Measurements from ENCODE around the gene ZNF486.
"Not testable (repeated sequence)": the region's sequence is repeated elsewhere in the genome, so short reads cannot be mapped to it uniquely, and the experiment has no call there.

ZNF486 gene

DNA sequence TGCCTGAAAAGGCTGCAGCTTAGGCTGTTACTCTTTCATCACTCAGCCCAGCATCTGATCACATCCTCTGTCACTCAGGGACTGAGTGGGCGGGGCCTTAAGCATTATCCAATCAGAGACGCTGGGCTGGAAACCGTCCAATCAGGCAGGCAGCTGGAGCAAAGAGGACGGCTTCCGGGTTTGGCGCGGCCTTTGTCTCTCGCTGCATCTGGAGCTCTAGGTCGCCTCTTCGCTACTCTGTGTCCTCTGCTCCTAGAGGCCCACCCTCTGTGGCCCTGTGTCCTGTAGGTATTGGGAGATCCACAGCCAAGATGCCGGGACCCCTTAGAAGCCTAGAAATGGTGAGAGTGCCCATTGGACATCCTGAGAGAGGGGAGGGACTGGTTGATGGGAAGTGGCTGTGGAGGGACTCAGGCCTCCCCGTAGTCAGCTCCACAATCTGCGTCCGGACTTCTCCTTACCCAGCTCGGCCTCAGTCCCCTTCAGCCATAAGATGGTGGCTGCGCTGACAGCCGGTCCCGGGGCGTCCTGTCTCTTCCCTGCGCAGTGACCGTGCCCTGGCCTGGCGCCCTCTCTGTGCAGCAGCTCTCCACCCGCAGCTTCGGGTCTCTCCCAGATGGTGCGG is at the start of gene ZNF486:
TSS of gene ZNF486 (plus strand) at position 195 of the 625 bp plus-strand sequence. CDS start at position 312, 117 bp downstream.
- no peak for DNase-seq

- not testable (repeated sequence) for DNase-seq
These were observed 48.8 kb upstream of the ZNF486 start for GRCh38 chr19:20118064-20118839.

GRCh38 chr19:20124879-20125278 is 42.1 kb upstream of the ZNF486 start:
- DNase-seq: no peak

DNA sequence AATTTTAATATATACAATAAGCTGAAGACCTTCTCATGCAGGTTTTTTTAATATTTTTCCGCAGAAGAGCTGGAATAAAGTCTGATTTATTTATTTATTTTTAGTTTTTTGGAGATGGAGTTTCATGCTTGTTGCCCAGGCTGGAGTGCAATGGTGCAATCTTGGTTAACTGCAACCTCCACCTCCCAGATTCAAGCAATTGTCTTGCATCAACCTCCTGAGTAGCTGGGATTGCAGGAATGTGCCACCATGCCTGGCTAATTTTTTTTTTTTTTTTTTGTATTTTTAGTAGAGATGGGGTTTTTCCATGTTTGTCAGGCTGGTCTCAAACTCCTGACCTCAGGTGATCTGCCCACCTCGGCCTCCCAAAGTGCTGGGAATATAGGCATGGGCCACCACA is 34.1 kb upstream of the ZNF486 start:
- not testable (repeated sequence) for DNase-seq

DNA sequence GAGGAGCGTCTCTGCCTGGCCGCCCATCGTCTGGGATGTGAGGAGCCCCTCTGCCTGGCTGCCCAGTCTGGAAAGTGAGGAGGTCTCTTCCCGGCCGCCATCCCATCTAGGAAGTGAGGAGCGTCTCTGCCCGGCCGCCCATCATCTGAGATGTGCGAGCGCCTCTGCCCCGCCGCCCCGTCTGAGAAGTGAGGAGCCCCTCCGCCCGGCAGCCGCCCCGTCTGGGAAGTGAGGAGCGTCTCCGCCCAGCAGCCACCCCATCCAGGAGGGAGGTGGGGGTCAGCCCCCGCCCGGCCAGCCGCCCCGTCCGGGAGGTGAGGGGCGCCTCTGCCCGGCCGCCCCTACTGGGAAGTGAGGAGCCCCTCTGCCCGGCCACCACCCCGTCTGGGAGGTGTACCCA is 29.3 kb upstream of the ZNF486 start:
- DNase-seq: not testable (repeated sequence)

DNA sequence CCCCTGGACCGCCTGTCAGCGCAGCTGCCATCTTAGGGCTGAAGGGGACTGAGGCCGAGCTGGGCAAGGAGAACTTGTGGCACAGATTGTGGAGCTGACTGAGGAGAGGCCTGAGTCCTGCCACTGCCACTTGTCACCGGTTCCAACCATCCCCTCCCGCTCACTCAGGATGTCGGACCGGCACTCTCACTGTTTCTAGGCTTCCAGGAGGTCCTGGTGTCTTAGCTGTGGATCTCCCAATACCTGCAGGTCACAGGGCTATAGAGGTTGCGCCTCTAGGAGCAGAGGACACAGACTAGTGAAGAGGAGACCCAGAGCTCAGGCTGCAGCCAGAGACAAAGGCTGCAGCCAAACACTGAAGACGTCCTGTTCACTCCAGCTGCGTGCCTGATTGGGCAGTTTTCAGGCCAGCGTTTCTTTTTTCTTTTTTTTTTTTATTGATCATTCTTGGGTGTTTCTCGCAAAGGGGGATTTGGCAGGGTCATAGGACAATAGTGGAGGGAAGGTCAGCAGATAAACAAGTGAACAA is 15.3 kb upstream of the ZNF486 start:
- no peak for DNase-seq

DNA sequence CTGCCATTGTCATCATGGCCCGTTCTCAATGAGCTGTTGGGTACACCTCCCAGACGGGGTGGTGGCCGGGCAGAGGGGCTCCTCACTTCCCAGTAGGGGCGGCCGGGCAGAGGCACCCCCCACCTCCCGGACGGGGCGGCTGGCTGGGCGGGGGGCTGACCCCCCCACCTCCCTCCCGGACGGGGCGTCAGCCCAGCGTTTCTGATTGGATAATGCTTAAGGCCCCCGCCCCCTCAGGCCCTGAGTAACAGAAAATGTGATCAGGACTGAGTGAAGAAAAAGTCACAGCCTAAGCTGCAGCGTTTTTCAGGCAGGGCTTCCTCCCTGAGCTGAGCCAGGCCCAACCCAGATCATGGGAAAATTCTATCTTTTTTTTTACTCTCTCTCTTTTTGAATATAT is 14.5 kb upstream of the ZNF486 start:
- peak in 1 of 2 experiments; percentile 25 for DNase-seq

DNA sequence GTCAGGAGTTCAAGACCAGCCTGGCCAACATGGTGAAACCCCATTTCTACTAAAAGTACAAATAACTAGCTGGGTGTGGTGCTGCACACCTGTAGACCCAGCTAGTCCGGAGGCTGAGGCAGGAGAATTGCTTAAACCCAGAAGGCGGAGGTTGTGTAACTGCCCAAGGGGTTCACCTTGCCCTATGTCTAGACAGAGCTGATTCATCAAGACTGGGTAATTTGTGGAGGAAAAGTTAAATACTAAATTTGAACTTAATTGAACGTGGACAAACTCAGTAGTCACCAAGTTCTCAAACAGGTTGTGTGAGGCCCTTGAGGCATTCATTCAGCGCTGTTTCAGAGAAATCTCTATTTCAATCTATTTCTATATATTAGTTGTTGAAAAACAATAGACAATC is 13.7 kb upstream of the ZNF486 start:
- no peak for DNase-seq

- no peak for DNase-seq
These were observed 12.4 kb upstream of the ZNF486 start for GRCh38 chr19:20154636-20155035.

DNA sequence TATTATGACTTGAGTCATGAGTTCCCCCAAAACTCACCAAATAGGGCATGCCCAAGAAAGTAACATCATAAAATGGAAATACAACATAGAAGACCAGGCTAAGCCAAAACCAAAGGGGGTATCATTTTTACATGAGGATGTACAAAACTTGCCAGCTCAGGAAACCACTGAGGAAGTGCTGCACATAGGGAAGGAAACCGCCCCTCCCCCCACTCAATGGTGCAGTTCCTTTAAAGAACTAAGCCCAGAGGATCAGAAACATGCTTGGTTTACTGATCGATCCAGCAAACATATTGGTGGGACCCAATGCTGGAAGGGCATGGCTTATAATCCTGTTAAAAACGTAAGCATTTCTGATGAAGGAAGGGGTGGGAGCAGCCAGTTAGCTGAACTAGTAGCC is 4.2 kb upstream of the ZNF486 start:
- no peak for DNase-seq

GRCh38 chr19:20164456-20164855 is 2.6 kb upstream of the ZNF486 start:
- DNase-seq: no peak

DNA sequence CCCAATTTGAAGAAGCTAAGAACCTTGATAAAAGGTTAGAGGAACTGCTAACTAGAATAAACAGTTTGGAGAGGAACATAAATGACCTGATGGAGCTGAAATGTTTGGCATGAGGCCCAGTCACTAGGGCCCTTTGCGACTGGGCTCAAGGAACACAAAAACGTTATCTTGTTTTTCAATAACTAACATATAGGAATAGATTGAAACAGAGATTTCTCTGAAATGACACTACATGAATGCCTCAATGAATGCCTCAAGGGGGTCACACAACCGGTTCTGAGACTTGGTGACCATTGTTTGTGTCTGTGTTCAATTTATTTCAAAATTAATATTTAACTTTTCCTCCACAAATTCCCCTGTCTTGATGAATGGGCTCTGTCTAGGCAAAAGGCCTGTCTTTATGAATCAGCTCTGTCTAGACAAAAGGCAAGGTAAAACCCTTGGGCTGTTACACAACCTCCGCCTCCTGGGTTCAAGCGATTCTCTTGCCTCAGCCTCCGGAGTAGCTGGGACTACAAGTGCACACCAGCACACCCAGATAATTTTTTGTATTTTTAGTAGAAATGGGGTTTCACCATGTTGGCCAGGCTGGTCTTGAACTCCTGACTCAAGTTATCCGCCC is 932 bp upstream of the ZNF486 start:
- DNase-seq: no peak

- no peak for DNase-seq
These were observed 673 bp downstream of the ZNF486 start for GRCh38 chr19:20167651-20168122.

DNA sequence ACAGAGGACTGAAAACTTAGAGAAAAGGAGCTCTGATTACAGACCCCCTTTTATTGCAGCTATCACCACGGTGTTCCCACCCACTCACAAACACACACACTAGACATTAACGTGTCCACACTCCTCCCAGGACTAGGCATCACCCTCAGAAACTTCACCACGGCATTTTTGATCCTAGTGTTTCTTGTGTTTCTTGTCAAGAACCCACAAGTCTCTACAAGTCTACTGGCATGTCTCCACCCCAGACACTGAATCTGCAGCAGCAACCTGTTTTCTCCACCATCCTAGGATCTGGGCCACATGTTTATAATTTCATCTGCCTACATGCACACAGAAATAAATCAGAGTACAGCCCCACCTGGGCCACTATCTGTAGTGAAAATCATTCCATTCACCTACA is 4.3 kb downstream of the ZNF486 start:
- no peak for DNase-seq

GRCh38 chr19:20175848-20176247 is 8.8 kb downstream of the ZNF486 start:
- DNase-seq: not testable (repeated sequence)

DNA sequence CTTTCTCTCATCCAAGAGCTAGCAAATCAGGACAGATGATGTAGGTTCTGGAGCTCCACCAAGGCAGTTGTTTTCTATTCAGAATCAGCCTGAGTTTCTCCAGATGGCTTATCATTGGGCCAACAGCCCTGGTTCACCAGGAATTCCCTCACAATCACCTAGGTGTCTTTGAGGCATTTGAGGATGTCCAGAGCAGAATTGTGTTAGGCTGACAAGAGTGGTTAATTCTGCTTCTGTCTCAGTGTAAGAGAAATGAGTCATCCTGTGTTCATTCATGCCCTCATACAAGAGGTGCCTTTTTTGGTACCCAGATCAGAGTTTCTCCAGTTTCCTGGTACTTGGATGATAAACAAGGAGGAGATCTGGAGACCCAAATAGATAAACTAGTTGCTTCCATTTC is 12.9 kb downstream of the ZNF486 start:
- not testable (repeated sequence) for DNase-seq

GRCh38 chr19:20182222-20182785 is 15.3 kb downstream of the ZNF486 start:
- DNase-seq: peak; percentile 37 to 49

DNA sequence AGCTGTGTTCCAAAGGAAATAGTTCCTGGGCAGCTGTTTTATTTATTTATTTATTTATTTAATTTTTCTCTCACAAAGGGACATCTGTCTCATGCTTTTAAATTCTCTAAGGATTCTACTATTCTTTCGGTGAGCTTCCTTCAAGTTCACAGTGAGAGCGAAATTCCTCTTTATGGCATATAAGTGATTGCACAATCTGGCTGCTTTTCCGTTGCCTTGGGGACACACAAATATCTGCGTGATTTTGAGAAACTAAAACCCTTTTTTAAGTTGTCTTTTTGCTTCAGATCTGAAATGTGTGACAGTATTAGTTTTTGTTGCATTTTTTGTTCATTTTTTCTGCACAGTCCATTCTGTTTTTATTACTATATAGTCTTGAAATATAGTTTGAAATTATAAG is 19.2 kb downstream of the ZNF486 start:
- no peak for DNase-seq

DNA sequence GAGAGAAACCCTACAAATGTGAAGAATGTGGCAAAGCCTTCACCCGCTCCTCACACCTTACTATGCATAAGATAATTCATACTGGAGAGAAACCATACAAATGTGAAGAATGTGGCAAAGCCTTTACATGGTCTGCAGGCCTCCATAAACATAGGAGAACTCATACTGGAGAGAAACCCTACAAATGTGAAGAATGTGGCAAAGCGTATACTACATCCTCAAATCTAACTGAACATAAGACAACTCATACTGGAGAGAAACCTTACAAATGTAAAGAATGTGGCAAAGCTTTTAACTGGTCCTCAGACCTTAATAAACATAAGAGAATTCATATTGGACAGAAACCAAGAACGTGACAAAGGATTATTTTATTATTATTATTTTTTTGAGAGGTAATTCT is 30.7 kb downstream of the ZNF486 start:
- DNase-seq: no peak

DNA sequence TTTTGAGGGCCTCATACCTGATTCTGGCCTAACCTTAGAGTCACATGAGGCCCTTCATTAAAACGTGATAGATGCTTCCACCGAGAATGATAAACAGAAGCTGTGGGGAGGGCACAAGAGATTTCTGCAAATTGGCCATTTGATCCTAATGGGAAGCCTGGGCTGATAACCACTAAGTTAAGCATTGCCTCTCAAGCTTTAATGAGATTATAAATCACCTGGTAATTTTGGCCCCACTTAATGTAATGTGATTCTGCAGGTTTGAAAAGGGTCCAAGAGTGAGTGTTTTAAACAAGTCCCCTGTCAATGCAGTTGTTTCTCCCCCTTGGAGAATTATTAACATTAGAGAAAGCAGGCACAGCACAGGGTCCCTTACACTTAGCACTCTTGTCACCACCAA is 42.0 kb downstream of the ZNF486 start:
- no peak for DNase-seq

DNA sequence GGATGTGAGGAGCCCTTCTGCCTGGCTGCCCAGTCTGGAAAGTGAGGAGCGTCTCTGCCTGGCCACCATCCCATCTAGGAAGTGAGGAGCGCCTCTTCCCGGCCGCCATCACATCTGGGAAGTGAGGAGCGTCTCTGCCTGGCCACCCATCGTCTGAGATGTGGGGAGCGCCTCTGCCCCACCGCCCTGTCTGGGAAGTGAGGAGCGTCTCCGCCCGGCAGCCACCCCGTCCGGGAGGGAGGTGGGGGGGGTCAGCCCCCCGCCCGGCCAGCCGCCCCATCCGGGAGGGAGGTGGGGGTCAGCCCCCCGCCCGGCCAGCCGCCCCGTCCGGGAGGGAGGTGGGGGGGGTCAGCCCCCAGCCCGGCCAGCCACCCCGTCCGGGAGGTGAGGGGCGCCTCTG is 47.4 kb downstream of the ZNF486 start:
- not testable (repeated sequence) for DNase-seq

- not testable (repeated sequence) for DNase-seq
These were observed 54.6 kb downstream of the ZNF486 start for GRCh38 chr19:20221605-20222004.

DNA sequence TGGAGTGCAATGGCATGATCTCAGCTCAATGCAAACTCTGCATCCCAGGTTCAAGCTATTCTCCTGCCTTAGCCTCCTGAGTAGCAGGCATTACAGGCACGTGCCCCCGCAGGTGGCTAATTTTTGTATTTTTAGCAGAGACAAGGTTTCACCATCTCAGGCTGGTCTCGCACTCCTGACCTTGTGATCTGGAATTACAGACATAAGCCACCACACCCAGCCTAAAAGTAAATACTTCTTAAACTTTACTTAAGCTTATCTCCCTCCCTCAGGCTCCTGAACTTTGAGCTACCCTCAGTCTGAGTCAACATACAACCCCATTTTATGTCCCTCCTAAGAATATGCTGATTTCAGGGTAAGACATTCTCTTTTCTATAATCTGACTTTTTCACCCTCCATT is 66.1 kb downstream of the ZNF486 start:
- no peak for DNase-seq

Measured in NCI-H187 (cell line).